Smooth muscle cell (in vitro differentiated cells): ENCODE data around the gene CACHD1. TPM values are rescaled to one million over a fixed set of nuclear protein-coding genes. Genes with fewer than 3 reads are reported as not detected.

Experiments
- DNase-seq: peaks from one replicate; lab custom pipeline; 2025; ENCODE audit not compliant: unreplicated experiment; lab: John Stamatoyannopoulos, UW
- H2AFZ ChIP-seq: fragments of 200-600 bp; sonication (generic); 2 replicates; pipeline ENCODE4 v1.6.0; 2016; ENCODE audit warnings: antibody characterized with exemption, low read depth, mild to moderate bottlenecking
- H3F3A ChIP-seq: fragments of 200-600 bp; sonication (generic); 2 replicates; pipeline ENCODE4 v1.6.0; 2017; ENCODE audit warnings: antibody characterized with exemption, low read depth
- H3K27ac ChIP-seq: fragments of 200-600 bp; sonication (generic); 2 replicates; pipeline ENCODE4 v1.5.1; 2016; ENCODE audit warnings: low read depth, mild to moderate bottlenecking
- H3K27me3 ChIP-seq: fragments of 200-600 bp; sonication (generic); 2 replicates; pipeline ENCODE4 v1.6.1; 2016; ENCODE audit warnings: low read depth, mild to moderate bottlenecking
- H3K36me3 ChIP-seq: fragments of 200-600 bp; sonication (generic); 2 replicates; pipeline ENCODE4 v1.5.1; 2016; ENCODE audit warnings: low read depth
- H3K4me1 ChIP-seq: fragments of 200-600 bp; sonication (generic); 2 replicates; pipeline ENCODE4 v1.5.1; 2016; ENCODE audit warnings: low read depth
- H3K4me2 ChIP-seq: fragments of 200-600 bp; sonication (generic); 2 replicates; pipeline ENCODE4 v1.6.0; 2016; ENCODE audit warnings: mild to moderate bottlenecking
- H3K4me3 ChIP-seq: fragments of 200-600 bp; sonication (generic); 2 replicates; pipeline ENCODE4 v1.5.1; 2016; ENCODE audit warnings: mild to moderate bottlenecking
- H3K79me2 ChIP-seq: fragments of 200-600 bp; sonication (generic); 2 replicates; pipeline ENCODE4 v1.6.0; 2016; ENCODE audit warnings: low read depth, mild to moderate bottlenecking
- H3K9ac ChIP-seq: fragments of 200-600 bp; sonication (generic); 2 replicates; pipeline ENCODE4 v1.6.0; 2016; ENCODE audit warnings: low read depth
- H3K9me3 ChIP-seq: fragments of 200-600 bp; sonication (generic); replicated peaks from 2 replicates; pipeline ENCODE4 v1.5.1; 2016; ENCODE audit warnings: low read depth
- H4K20me1 ChIP-seq: fragments of 200-600 bp; sonication (generic); 2 replicates; pipeline ENCODE4 v1.6.0; 2016; ENCODE audit warnings: low read depth
- CTCF ChIP-seq: fragments of 200-600 bp; sonication (generic); IDR thresholded peaks from 2 replicates; pipeline ENCODE4 v1.5.1; 2017; ENCODE audit warnings: borderline replicate concordance, mild to moderate bottlenecking, antibody characterized with exemption; ENCODE audit not compliant: insufficient read depth, poor library complexity, severe bottlenecking
- WGBS: methylation state at CpG from one replicate; pipeline ENCODE4 v1.1.7; 2016; ENCODE audit warnings: low lambda C conversion rate; 5-methylcytosine and 5-hydroxymethylcytosine counted together
- polyA plus RNA-seq: library from polyadenylated mRNA; unstranded; fragments of >200 nt; fragmentation: Nextera tagmentation; extraction: Ambion mirVana; gene quantifications from 2 replicates; pipeline ENCODE4 v1.2.1, GENCODE V29; 2016
- total RNA-seq: library from RNA; depleted of rRNA; stranded (reverse); fragments of >200 nt; gene quantifications from 2 replicates; pipeline ENCODE4 v1.2.3, GENCODE V29; 2014

CACHD1 gene
- total and polyA plus RNA-seq, 2 experiments from 2014 or later = 12.9 to 20.8 TPM

- 24% methylated on average over 2 of the region's 2 CpGs for WGBS
- no peak overlapping the region for H3K4me3 ChIP-seq
- peak overlapping the region; percentile 7 for H3K9ac ChIP-seq
- peak overlapping the region; percentile 54 for H3K4me2 ChIP-seq
- H2AFZ ChIP-seq = peak overlapping the region; percentile 4
- H3K27ac ChIP-seq = peak overlapping the region; percentile 59
- peaks cover 34% of the 10 kb centered on the region for H3K4me1 ChIP-seq
- peaks cover 82% of the 10 kb centered on the region for H3K79me2 ChIP-seq
- H3K9me3 ChIP-seq = no peaks in the 10 kb centered on the region
- no peak for DNase-seq
- no peaks in the 10 kb centered on the region for H4K20me1 ChIP-seq
- no peaks in the 10 kb centered on the region for H3K36me3 ChIP-seq
- TF ChIP-seq CTCF = no peak
- H3K27me3 ChIP-seq = no peaks in the 10 kb centered on the region
- H3F3A ChIP-seq = peaks cover 7% of the 10 kb centered on the region
These were observed 18.9 kb downstream of the CACHD1 start for GRCh38 chr1:64488862-64489261.

GRCh38 chr1:64489707-64490106, 19.8 kb downstream of the CACHD1 start:
- H3F3A ChIP-seq = peaks cover 5% of the 10 kb centered on the region
- H3K9ac ChIP-seq = peak overlapping the region; percentile 7
- H3K36me3 ChIP-seq = no peaks in the 10 kb centered on the region
- H3K4me3 ChIP-seq = no peak overlapping the region
- H3K4me2 ChIP-seq = peak overlapping the region; percentile 54
- H3K4me1 ChIP-seq = peaks cover 38% of the 10 kb centered on the region
- peak overlapping the region; percentile 59 for H3K27ac ChIP-seq
- TF ChIP-seq CTCF = no peak
- H2AFZ ChIP-seq = peak overlapping the region; percentile 4
- DNase-seq = no peak
- H3K9me3 ChIP-seq = no peaks in the 10 kb centered on the region
- no peaks in the 10 kb centered on the region for H4K20me1 ChIP-seq
- H3K79me2 ChIP-seq = peaks cover 78% of the 10 kb centered on the region
- H3K27me3 ChIP-seq = no peaks in the 10 kb centered on the region

DNA sequence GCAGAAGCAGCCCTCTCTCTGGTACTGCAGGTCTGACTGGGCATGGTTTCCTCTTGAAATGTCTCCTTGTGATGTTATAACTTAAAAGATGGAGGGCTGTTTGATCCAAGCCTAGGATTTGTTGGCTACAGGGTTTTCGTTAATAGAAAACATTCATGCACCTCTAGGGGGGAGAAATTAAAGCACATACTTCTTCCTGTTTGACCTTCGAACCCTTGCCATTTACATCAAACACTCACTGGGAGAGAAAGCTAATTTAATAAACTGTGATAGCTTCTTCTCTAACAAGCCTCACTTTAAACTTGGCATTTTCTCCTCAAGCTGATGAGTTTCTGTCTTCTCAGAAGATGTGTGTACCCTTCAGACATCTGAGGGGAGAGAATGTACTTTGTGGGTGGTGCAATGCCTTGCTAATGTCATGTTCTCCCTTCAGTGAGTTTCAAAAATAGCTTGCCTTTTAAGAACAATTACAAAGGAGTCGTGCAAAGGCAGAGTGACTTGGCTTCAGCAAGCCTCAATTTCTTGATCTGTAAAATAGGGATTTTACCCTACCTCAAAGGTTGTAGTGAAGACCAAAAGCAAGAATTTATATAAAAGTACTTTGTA, 20.4 kb downstream of the CACHD1 start:
- Histone ChIP-seq H2AFZ (no peak overlapping the region), H3K4me3 (no peak overlapping the region), H3K4me2 (no peak overlapping the region), H3K36me3 (no peaks in the 10 kb centered on the region), H3K27ac (peak overlapping the region; percentile 59), H3K4me1 (peaks cover 43% of the 10 kb centered on the region), H3F3A (peaks cover 5% of the 10 kb centered on the region), H3K9me3 (no peaks in the 10 kb centered on the region), H3K9ac (no peak overlapping the region), H3K79me2 (peaks cover 78% of the 10 kb centered on the region), H4K20me1 (no peaks in the 10 kb centered on the region), H3K27me3 (no peaks in the 10 kb centered on the region)
- WGBS = 60% methylated on average over 3 of the region's 3 CpGs
- TF ChIP-seq CTCF = no peak
- DNase-seq = no peak

DNA sequence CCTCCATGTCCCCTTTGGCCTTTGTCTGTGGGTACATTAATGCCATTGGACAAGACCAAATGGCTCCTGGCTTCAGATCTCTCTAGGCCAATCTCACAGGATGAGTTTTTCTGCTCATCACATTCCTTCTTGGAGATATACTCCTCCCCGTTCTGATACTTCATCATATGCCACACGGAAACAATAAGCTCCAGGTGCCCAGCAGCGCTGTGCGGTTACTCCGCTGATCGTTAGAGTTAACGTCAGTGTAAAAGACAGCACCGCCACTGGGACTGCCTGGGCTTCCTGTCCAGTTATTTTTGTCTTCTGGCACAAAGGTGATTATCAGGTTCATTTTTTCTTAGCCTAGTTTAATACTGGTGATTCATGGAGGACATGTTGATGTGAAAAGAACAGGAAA, 22.5 kb downstream of the CACHD1 start:
- peaks cover 63% of the 10 kb centered on the region for H3K4me1 ChIP-seq
- no peak for TF ChIP-seq CTCF
- peaks cover 61% of the 10 kb centered on the region for H3K79me2 ChIP-seq

More for the DNA sequence above, 22.5 kb downstream of the CACHD1 start:
- H3K9ac ChIP-seq = no peak overlapping the region
- H4K20me1 ChIP-seq = no peaks in the 10 kb centered on the region
- no peaks in the 10 kb centered on the region for H3K36me3 ChIP-seq
- H3K4me2 ChIP-seq = no peak overlapping the region
- H3K27ac ChIP-seq = no peak overlapping the region
- WGBS = 97% methylated on average over 8 of the region's 8 CpGs
- DNase-seq = no peak
- no peaks in the 10 kb centered on the region for H3K9me3 ChIP-seq
- peaks cover 8% of the 10 kb centered on the region for H3F3A ChIP-seq
- no peak overlapping the region for H3K4me3 ChIP-seq
- no peaks in the 10 kb centered on the region for H3K27me3 ChIP-seq
- H2AFZ ChIP-seq = no peak overlapping the region
